Esophagus squamous epithelium (tissue), 4 donors: ENCODE measurements around the gene ENTPD2.

Experiments used
- POLR2A ChIP-seq, 4 donors: fragments of 450-650 bp; IDR thresholded peaks; one replicate each; pipeline ENCODE4 v1.6.1; 2017; ENCODE audit warnings: antibody characterized with exemption in 4 of 4, mild to moderate bottlenecking in 4 of 4, moderate library complexity in 3 of 4
- TF ChIP-seq, protein P1 (sequence below), 6 experiments: fragments of 450-650 bp in 4 of 6; fragments of 200-600 bp in 2 of 6; sonication (generic) in 2 of 6; IDR thresholded peaks; one replicate each; pipeline ENCODE4 v1.5.1; 2016 to 2019; ENCODE audit warnings: antibody characterized with exemption in 6 of 6, mild to moderate bottlenecking in 4 of 6, moderate library complexity in 4 of 6

DNA sequence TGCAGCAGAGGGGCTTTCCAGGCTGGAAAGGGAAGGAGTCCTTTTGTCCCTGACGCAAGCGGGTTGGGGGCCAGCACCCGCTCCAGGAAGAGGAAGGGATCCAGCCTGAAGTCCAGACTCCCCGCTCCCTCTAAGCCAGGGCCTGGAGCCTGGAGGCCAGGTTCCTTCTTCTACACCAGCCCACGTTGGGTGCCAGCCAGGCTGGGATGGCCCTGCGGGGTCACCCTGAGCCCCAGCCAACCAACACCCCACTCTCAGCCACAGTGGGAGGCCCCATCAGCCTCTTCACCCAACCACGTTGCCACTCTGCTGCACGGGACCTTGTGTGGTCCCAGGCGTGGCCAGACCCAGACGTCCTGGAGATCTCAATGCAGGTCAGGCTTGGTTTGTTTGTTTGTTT, 21.0 kb downstream of the ENTPD2 start:
- TF ChIP-seq, protein P1, sequence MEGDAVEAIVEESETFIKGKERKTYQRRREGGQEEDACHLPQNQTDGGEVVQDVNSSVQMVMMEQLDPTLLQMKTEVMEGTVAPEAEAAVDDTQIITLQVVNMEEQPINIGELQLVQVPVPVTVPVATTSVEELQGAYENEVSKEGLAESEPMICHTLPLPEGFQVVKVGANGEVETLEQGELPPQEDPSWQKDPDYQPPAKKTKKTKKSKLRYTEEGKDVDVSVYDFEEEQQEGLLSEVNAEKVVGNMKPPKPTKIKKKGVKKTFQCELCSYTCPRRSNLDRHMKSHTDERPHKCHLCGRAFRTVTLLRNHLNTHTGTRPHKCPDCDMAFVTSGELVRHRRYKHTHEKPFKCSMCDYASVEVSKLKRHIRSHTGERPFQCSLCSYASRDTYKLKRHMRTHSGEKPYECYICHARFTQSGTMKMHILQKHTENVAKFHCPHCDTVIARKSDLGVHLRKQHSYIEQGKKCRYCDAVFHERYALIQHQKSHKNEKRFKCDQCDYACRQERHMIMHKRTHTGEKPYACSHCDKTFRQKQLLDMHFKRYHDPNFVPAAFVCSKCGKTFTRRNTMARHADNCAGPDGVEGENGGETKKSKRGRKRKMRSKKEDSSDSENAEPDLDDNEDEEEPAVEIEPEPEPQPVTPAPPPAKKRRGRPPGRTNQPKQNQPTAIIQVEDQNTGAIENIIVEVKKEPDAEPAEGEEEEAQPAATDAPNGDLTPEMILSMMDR (IDR thresholded peaks at IDR 0.05): no peak
- no peak for TF ChIP-seq POLR2A (IDR thresholded peaks at IDR 0.05)
